Stimulated activated CD8-positive, alpha-beta memory T cell treated with anti-CD3 and anti-CD28 coated beads, Interleukin-2, amount 100 ng/mL, for 1 hour (primary cell): ENCODE data around the gene UTP15.

Experiments
- DNase-seq, 2 donors: peaks; one replicate each; pipeline ENCODE4 v3.0.0-alpha.2; 2020; ENCODE audit warnings: low read depth in 2 of 2

UTP15 gene

GRCh38 chr5:73565139-73565968 lies at the start of gene UTP15, which contains the start of gene ANKRA2:
TSS of gene UTP15 (plus strand) at chr5:73565743. CDS start at chr5:73567345, 1,602 bp downstream.
TSS of gene ANKRA2 (minus strand) at chr5:73565639. CDS start at chr5:73562881, 2,758 bp downstream.
- DNase-seq, result peak; percentile 98

GRCh38 chr5:73519531-73520283 lies 45.8 kb upstream of the UTP15 start:
- peak; percentile 27 to 38 for DNase-seq

GRCh38 chr5:73522989-73523388 lies 42.6 kb upstream of the UTP15 start:
- DNase-seq, result no peak

- DNase-seq, result no peak
These were observed 41.7 kb upstream of the UTP15 start for GRCh38 chr5:73523861-73524260.

- DNase-seq, result no peak
These were observed 39.8 kb upstream of the UTP15 start for GRCh38 chr5:73525606-73526203.

GRCh38 chr5:73528248-73528647 lies 37.3 kb upstream of the UTP15 start:
- DNase-seq, result no peak

GRCh38 chr5:73529081-73529480 lies 36.5 kb upstream of the UTP15 start:
- no peak for DNase-seq

- no peak for DNase-seq
These were observed 34.2 kb upstream of the UTP15 start for GRCh38 chr5:73531356-73531755.

GRCh38 chr5:73532195-73532594 lies 33.3 kb upstream of the UTP15 start:
- DNase-seq, result no peak

- DNase-seq, result no peak
These were observed 31.4 kb upstream of the UTP15 start for GRCh38 chr5:73534011-73534644.

GRCh38 chr5:73534971-73535370 lies 30.6 kb upstream of the UTP15 start:
- no peak for DNase-seq

- no peak for DNase-seq
These were observed 25.8 kb upstream of the UTP15 start for GRCh38 chr5:73539730-73540129.

GRCh38 chr5:73540192-73540591 lies 25.4 kb upstream of the UTP15 start:
- DNase-seq, result no peak

- no peak for DNase-seq
These were observed 23.5 kb upstream of the UTP15 start for GRCh38 chr5:73542020-73542419.

- DNase-seq, result no peak
These were observed 20.8 kb upstream of the UTP15 start for GRCh38 chr5:73544429-73545402.

GRCh38 chr5:73545403-73545779 lies 20.2 kb upstream of the UTP15 start:
- DNase-seq, result no peak

GRCh38 chr5:73550016-73550415 lies 15.5 kb upstream of the UTP15 start:
- DNase-seq, result no peak

GRCh38 chr5:73552642-73553041 lies 12.9 kb upstream of the UTP15 start:
- no peak for DNase-seq

- DNase-seq, result no peak
These were observed 6.6 kb upstream of the UTP15 start for GRCh38 chr5:73558950-73559349.

GRCh38 chr5:73564018-73564417 lies 1.5 kb upstream of the UTP15 start:
- no peak for DNase-seq

- no peak for DNase-seq
These were observed 868 bp upstream of the UTP15 start for GRCh38 chr5:73564675-73565074.
